Neural progenitor cell (in vitro differentiated cells): ENCODE results near the gene GDF7.
"Not testable (repeated sequence)": the region's sequence is repeated elsewhere in the genome, so short reads cannot be mapped to it uniquely, and the experiment has no call there.

ENCODE experiments used
- CTCF ChIP-seq: fragments of 200-600 bp; sonication (generic); IDR thresholded peaks from 2 replicates; pipeline ENCODE4 v1.5.1; 2017; ENCODE audit warnings: antibody characterized with exemption, mild to moderate bottlenecking
- EZH2 ChIP-seq: fragments of 200-600 bp; sonication (generic); IDR thresholded peaks from 2 replicates; pipeline ENCODE4 v1.6.1; 2017; ENCODE audit warnings: antibody characterized with exemption, mild to moderate bottlenecking, moderate library complexity

- not testable (repeated sequence) for TF ChIP-seq CTCF, EZH2
Measured at GRCh38 chr2:20711641-20712040, 44.7 kb downstream of the GDF7 start.
